Lower leg skin (tissue), 3 donors: ENCODE measurements around the gene RAP1GAP2.

ENCODE experiments used
- POLR2A ChIP-seq, 2 donors: fragments of 450-650 bp; IDR thresholded peaks; one replicate each; pipeline ENCODE4 v1.6.1; 2016 to 2017; ENCODE audit warnings: antibody characterized with exemption in 2 of 2, mild to moderate bottlenecking in 1 of 2, moderate library complexity in 1 of 2
- TF ChIP-seq, protein P1 (sequence below), 3 donors: fragments of 450-650 bp; IDR thresholded peaks; one replicate each; pipeline ENCODE4 v1.5.1; 2016; ENCODE audit warnings: antibody characterized with exemption in 3 of 3, mild to moderate bottlenecking in 3 of 3, moderate library complexity in 2 of 3

DNA sequence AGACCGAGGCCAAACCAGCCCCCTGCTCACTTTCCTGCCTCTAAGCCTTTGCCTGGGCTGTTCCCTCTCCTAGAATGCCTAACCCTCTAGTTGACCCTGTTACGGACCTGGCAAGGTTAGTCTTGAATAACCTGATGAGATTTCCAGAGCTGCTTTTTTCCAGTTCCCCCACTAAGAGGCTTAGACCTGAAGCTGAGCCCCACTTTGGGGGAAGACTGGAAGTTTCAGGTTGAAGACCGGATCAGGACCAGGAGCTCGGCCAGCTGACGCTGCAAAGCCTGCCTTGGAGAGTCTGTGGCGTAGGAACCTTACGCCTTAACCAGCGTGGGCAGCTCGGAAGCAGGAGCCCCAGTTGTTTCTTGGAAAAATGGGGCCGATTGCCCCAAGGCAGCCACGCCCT lies 137.4 kb downstream of the RAP1GAP2 start:
- TF ChIP-seq, protein P1, sequence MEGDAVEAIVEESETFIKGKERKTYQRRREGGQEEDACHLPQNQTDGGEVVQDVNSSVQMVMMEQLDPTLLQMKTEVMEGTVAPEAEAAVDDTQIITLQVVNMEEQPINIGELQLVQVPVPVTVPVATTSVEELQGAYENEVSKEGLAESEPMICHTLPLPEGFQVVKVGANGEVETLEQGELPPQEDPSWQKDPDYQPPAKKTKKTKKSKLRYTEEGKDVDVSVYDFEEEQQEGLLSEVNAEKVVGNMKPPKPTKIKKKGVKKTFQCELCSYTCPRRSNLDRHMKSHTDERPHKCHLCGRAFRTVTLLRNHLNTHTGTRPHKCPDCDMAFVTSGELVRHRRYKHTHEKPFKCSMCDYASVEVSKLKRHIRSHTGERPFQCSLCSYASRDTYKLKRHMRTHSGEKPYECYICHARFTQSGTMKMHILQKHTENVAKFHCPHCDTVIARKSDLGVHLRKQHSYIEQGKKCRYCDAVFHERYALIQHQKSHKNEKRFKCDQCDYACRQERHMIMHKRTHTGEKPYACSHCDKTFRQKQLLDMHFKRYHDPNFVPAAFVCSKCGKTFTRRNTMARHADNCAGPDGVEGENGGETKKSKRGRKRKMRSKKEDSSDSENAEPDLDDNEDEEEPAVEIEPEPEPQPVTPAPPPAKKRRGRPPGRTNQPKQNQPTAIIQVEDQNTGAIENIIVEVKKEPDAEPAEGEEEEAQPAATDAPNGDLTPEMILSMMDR (IDR thresholded peaks at IDR 0.05): no peak
- no peak for TF ChIP-seq POLR2A (IDR thresholded peaks at IDR 0.05)
